HL-60/S4 (cell line): ENCODE measurements around the gene DYNC2H1.

Experiments used
- in situ Hi-C: fragments of 300-500 bp; cut with MboI; formaldehyde crosslinking; loops from 2 replicates; pipeline ENCODE4 v1.14.3; 2022; ENCODE audit warnings: low sequenced_read_pairs

The DYNC2H1 gene

DNA sequence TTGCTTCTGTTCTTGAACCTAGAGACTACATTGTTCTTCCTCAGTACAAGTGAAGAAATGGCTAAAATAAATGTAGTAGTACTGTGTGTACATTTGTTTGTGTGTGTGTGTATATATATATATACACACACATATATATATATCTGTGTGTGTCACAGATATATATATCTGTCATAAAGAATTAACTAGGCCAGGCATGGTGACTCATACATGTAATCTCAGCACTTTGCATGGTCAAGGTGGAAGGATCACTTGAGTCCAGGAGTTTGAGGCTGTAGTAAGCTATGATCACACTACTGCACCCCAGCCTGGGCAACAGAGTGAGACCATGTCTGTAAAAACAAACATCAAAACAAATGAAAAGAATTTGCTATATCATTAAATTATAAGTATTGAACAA lies 164.8 kb downstream of the DYNC2H1 start:
- in situ Hi-C loops = no loop called here

DNA sequence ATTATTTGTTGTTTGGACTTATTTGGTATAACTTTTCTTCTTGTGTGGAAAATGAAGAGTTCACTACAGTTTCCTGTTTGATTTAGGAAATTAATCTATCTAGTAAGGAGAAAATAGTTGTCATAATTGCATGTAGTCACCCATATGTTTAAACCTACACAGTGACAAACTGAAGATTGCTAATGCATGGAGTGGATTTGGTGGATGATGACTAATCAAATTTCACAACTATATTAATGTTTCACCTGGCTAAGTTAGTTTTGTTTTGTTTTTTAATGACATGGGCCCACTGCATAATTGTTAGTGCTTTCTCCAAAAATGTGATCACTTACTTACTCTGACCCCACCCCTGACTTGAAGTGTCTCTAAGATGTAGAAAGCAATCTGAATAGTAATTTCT lies 170.6 kb downstream of the DYNC2H1 start:
- in situ Hi-C loops = no loop called here

DNA sequence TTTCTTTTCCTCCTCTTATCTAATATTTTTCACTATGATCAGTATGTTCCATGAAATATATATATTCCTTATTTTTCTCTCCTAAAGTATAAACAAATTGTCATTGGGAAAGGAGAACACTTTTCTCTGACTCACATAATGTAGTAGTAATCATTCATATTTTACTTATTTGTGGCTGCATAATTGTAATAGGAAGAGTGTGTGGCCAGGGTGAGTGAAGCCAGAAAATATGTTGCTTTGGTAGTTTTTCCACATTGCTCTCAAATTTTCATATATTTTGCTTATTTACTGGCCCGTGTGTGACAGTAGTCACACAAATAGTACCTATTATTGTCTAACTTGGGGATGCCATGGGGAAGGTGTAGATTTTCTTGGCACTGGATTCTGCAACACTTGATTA lies 172.1 kb downstream of the DYNC2H1 start:
- in situ Hi-C loops = no loop called here

DNA sequence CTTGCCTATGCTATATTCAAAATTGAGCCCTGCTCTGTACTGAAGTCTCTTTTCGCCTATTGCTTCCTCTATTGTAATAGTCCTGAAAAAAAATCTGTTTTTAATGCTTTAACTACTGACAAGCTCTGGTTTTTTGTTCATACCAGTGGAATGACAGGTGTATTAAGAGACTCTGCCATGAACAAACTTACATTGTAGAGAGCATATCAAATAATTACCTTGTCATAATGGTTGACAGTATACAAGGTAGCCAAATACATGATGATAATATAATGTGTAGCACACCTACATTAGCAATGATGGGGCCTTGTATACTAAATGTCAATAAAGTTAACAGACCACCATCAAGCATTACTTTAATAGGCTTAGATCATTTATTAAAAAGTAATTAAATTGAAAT lies 175.0 kb downstream of the DYNC2H1 start:
- in situ Hi-C loops = no loop called here

DNA sequence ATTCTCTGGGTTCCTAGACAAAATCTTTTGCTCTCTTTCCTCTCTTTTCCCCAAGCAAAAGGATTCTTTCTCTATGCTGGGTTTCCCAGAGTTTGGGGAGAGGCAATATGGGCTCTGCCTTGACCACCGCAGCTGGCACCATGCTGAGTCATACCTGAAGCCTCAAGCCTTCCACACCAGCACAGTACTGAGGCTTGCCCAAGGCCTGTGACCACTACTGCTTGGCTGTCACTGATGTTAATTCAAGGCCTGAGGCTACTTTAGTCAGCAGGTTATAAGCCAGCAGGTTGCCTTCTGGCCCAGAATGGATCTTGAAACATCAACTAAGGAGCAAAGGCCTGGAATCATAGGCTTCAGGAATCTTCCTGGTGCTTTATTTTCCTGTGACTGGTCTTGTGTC lies 185.3 kb downstream of the DYNC2H1 start:
- in situ Hi-C loops = no loop called here

DNA sequence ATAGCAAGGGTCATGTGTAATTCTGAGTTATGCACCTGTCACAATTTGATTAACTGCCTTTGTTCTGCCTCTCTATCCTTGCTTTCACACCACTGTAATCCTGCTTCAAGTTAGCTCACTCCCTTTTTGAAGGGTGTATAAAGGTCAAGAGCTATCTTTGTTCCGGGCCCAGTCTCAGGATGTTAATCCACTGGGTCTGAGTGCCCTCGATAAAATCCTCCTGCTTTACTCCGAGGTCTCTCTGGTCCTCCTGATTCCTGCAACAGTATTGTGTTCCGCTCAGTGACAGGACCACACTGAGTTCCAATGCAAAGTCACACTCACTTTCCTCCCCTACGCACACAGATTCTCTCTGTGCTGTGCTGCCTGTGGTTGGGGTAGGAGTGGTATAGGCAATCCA lies 186.5 kb downstream of the DYNC2H1 start:
- in situ Hi-C loops = no loop called here

DNA sequence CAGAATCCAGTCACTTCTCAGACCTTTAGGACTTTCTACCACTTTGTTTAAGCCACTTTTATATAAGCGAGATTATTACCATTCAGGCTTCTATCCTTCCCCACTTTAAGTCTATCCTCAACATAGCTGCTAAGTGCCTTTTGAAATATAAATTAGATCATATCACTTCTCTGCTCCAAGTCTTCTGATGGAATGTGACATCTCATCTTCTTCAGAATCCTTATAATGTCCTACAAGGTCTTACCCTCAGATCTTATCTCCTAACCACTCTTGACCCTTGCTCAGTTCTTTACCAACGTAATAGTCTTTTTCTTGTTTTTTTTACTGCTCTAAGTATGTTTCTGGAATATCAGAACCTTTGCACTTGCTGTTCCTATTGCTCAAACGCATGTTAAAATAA lies 188.7 kb downstream of the DYNC2H1 start:
- in situ Hi-C loops = no loop called here

DNA sequence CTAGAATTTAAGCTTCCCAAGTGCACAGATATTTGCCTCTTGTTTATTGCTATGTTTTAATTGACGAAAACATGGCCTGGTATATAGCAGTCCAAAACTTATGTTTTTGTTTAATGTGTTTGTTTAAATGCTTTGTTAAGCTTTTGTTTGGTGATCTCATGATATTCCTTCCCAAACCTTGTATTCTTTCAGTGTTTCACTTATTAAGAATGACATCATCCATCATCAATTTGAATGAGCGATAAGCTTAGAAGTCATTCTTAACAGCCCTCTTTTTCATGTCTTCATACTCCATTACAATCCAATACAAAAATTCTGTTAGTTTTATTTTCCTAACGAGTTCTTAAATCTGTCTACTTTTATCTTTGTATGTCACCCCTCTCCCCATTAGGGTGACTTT lies 206.0 kb downstream of the DYNC2H1 start:
- in situ Hi-C loops = no loop called here

DNA sequence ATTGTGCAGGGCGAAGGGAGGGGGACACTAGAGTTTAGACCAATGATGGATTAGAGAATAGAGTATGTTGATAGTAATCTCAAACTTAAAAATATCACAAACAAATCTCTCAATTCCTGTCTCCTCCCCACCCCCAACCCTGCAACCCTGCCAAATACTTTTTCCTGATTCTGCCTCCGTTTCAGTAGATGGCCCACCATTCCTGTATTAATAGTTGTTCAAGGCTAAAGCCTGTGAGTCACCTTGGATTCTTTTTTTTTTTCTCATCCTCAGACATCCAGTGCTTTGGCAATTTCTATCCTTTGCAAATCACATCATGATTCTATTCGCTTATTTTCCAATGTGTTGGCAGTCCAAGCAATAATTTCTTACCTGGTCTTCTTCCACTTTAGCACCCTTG lies 207.9 kb downstream of the DYNC2H1 start:
- in situ Hi-C loops = no loop called here

DNA sequence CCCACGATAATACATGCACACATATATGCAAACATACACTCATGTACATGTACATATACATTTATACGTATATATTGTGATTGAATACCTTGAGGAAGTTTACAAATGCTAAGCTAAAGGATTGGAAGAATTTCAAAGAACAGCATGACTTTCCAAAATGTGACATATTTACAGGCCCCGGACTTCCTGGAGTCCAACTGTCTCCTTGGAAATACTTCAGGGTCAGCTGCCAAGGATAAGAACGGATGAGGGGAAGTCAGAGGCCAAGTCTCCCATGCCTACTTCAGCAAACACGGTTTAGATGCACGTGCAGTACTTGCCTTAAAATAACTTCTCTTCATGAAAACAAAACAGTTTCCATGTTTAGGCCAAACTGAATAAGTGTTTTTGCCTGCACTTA lies 213.6 kb downstream of the DYNC2H1 start:
- in situ Hi-C loops = no loop called here

DNA sequence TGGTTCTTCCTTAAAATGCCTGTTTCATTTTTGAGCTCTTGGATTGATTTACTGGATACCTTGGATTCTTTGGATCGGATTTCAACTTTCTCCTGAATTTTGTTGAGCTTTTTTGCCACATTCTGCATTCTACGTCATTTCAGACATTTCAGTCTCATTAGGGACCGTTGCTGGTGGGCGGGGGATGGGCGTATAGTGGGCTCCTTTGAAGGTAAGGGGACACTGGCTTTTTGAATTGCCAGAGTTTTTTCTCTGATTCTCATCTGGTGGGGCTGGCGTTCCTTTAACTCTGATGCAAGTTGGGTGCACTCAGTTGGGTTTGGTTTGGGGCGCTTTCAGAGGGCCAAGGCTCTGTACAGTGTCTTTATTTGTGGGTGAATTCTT lies 216.5 kb downstream of the DYNC2H1 start:
- in situ Hi-C loops = no loop called here

DNA sequence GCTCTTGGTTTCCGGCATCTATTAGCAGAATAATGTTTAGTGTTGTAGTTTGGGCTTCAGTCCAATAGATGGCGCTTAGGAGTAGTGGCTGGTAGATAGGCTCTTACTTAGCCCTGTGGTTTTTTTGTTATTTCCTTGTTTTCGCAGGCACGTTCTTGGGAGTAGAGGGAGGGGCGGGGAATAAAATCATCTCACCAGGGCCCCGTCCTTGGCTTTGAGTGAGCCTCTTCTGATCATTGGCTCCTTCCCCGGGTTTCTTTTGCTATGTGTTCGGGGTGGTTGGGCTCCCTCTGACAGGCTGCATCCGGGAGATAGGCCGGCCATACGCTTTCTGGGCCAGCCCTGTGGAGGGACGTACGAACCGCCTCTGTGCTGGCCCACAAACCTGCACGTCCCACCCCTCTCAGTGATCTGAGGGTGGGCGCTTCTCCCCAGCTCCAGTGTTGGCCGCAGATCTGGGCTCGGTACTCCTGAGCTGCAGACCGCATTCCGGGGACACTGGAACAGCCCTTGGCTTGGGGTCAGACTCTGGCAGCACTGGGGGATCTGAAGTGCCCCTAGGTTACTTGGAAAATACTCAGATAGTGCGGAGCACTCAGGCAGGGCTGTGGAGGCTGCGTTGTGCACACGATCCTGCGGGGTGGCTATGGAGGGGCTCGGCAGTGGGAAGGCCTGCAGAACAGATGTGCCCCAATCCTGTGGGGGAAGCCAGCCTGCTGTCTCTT lies 217.0 kb downstream of the DYNC2H1 start:
- in situ Hi-C loops = no loop called here

DNA sequence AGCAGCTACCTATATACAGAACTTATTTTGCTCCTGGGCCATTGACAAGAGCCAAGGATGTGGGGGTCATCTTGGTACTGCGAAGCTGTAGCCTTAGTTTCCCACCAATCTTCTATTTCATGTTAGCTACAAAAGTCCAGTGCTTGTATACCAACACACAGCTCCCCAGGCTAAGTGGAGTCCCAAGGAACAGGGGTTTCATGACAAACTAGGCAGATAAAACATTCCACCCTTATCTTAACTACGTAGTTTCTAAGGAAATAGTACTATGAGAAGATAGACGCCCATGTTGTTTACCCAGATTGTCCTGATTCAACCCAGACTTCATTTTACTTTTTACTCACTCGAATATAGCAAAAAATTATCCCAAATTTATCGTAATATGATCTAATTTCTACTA lies 218.5 kb downstream of the DYNC2H1 start:
- in situ Hi-C loops = no loop called here

DNA sequence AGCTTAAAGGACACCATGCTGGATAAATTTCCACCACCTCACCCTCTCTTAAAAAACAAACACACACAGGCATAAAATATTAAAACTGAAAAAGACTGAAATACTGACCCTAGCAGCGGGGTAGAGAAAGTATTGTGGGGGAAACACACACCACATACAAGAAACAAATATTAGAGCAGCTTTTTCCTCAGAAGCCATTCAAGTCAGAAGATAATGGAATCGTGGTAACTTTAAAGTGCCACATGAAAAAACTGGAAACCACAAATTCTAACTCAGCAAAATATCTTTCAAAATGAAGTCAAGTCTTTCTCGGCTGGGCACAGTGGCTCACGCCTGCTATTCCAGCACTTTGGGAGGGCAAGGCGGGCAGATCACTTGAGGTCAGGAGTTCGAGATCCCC lies 223.2 kb downstream of the DYNC2H1 start:
- in situ Hi-C loops = no loop called here

DNA sequence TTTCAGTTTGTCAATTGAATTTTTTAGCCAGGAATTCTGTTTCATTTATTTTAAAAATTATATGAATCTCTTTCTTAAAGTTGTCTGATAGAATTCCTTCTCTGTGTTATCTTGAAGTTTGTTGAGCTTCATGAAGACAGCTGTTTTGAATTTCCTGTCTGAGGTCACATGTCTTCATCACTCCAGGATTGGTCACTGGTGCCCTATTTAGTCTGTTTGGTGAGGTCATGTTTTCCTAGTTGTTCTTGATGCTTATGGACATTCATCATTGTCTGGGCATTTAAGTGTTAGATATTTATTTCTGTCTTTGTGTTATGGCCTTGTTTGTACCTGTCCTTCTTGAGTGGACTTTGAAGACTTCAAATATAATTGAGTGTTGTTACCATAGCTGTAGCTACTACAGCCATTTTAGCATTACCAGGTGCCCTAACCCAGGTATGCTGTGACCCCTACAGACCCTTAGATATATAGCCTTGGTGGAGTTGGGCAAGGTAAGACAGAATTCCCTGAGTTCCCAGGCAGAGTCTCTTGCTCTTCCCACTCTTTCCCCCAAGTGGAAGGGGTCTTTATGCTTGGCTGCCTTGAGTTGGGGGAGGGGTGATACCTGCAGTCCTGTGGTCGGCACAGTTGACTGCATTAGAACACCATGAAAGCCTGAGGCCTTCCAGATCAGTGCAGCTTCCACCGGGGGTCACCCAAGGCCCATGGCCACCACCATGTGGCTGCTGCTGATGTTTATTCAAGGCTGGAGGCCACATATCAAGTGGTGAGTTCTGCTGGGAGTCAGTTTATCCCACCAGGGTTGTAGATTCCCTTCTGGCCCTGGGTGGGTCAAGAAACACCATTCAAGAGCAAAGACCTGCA lies 229.6 kb downstream of the DYNC2H1 start:
- in situ Hi-C loops = no loop called here

DNA sequence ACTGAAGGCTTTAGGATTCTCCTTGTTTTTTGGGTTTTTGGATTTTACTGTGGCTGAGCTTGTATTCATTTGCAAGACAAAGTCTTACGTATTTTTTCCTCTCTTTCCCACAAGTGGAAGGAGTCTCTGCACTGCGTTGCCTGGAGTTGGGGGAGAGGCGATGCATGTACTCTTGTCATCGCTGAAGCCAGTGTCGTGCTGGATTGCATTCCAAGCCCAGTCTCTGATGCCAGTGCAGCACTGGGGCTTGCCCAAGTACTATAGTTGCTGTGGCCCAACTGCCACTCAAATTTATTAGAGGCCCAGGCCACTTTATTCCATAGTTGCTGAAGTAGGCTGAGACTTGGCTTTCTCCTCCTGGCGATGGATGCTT lies 230.2 kb downstream of the DYNC2H1 start:
- in situ Hi-C loops = no loop called here

DNA sequence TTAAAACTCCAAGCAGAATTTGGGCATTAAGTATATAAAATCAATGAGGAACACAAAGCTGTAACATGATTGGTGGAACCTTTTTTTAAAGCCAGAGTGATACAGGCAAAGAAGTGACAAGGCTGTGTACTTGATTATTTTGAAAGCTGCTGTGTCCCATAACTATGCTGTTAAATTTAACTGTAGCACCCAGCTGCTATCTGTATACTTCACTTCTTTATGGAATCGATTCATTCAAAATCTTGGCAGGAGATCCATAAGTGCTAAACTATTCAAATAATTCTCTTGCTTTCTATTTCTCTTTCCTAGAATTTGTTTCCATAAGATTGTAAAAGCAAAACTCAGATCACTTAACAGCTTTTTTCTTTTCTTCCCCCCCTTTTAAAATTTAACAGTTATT lies 231.7 kb downstream of the DYNC2H1 start:
- in situ Hi-C loops = no loop called here

DNA sequence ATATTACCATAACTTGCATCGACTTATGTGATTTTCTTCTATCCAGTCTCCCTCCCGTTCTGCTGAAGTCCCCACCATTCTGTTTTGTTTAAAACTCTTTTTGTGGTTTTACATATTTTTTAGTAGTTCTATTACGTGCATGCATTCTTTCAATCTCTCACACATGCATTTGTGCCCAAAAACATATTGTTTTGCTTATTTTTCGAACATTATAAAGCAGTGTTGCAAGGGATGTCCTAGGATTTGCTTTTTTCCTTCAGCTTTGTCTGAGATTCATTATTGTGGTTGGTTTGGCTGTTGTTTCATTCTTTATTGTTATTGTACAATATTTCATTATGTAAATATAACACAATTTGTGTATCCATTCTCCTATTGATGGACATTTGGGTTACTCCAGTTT lies 235.7 kb downstream of the DYNC2H1 start:
- in situ Hi-C loops = no loop called here

DNA sequence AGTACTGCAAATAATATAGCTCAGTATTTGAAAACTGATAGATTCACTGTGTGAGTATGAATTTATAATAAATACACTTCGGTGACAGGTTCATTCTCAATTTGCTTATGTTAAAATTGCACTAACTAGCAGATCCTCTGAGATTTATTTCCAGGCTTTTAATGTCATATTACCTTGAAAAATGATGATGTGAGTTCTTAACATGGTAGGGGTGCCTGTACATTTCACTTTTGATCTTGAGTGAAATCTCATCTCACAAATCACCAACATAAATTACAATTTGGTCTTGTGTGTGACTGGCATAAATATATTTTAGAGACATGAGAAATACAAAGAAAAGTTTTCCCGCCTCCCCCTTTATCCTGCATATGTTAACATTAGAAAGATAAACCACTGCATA lies 240.4 kb downstream of the DYNC2H1 start:
- in situ Hi-C loops = no loop called here

DNA sequence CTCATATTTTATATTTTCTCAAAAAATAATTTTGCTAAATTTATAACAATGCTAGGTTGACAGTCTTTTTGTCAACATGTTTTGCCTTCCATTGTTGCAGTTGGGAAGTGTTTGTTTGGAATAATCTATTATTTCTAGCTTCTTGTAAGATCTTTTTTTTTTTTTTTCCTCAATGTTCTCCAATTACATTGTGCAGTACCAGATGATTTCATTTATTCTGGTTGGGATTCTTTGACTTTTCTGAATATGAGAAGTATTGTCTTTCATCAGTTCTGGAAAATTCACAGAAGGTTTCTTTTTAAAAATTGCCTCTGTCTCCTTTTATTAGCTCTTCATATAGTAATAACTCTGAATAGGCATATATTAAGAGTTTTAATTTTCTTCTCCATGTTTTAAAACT lies 245.4 kb downstream of the DYNC2H1 start:
- in situ Hi-C loops = no loop called here

DNA sequence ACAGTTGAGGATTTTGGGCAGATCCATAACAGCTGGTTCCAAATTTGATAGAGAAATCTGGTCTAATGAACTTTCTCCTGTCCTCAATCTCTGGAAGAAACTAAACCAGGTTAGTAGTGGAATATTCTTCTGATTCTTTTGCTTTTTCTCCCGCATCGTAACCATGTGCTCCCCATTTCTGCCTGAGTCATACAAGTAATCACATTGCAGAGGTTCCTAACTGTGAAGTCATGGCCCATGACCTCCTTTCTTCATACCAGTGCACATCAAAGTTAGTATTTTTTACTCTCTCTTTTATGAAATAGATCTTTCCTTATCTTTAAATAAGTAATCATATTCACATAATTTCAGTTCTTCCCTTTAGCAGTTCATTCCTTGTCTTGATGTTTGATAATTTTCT lies 249.0 kb downstream of the DYNC2H1 start:
- in situ Hi-C loops = no loop called here

DNA sequence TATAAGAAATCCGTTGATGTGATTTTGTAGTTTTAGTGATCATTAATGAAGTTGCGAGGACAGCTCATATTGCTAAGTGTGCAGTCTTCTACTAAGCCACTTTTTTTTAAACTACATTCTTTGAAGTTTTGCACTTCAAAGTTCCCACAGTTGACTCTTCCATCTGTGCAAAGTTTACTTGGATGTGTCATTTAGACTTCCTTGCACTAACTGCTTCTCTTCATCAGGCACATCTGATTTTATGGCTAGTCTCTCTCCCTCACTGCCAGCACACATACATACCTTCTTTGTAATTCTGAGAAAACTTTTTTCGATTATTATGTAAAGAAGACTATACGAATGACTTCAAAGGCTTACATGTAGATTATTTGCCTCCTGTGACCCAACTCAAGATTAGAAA lies 250.0 kb downstream of the DYNC2H1 start:
- in situ Hi-C loops = no loop called here

DNA sequence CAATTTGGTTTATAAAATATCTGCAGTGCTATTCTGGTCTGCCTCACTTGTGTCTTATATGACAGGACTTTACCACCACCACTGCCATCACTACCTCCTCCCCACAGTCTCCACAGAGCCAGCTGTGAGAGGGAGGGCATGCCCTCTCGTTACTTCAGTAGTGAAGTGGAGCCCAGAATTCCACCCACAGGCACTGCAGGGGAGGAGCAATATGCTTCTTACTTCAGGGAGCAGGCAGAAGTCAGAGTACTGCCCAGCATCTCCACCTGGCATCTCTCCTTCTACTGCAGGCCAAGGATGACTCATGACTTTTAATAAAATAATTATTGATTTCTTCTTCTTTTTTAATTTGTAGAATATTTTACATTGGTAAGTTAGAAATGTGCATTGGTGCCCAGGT lies 255.5 kb downstream of the DYNC2H1 start:
- in situ Hi-C loops = no loop called here
